H1 (cell line): ENCODE results near the gene DDR2. TPM values are rescaled to one million over a fixed set of nuclear protein-coding genes. Genes with fewer than 3 reads are reported as not detected.

ENCODE experiments used
- BCL11A ChIP-seq, 2 experiments: IDR thresholded peaks; one replicate each; pipeline ENCODE4 v1.6.1; 2011; ENCODE audit warnings: low read depth in 2 of 2, low read length in 2 of 2, mild to moderate bottlenecking in 2 of 2
- CTBP2 ChIP-seq: IDR thresholded peaks from 2 replicates; pipeline ENCODE4 v1.7.0; 2011; ENCODE audit warnings: borderline replicate concordance, mild to moderate bottlenecking, moderate library complexity, mixed read lengths, low read length; ENCODE audit not compliant: insufficient read depth, insufficient read length
- EZH2 ChIP-seq: fragments of 200-600 bp; sonication (generic); IDR thresholded peaks from 2 replicates; pipeline ENCODE4 v1.7.1; 2012; ENCODE audit warnings: low read depth, mild to moderate bottlenecking, moderate library complexity, low read length, inconsistent platforms; ENCODE audit not compliant: severe bottlenecking
- RFX5 ChIP-seq: IDR thresholded peaks from 2 replicates; pipeline ENCODE4 v1.6.1; 2011; ENCODE audit warnings: low read depth, low read length, improper control_type of control experiment, borderline replicate concordance
- polyA plus RNA-seq, 7 experiments: library from polyadenylated mRNA; depleted of rRNA in 3 of 7; stranded (reverse) in 5 of 7; unstranded in 2 of 7; fragments of >200 nt in 5 of 7; fragments of 200-250 nt in 2 of 7; gene quantifications; 1 replicate in 5 of 7; 2 replicates in 1 of 7; 4 replicates in 1 of 7; pipeline versions ENCODE4 v1.2.1 to v1.2.3, GENCODE V29; 2011 to 2013; ENCODE audit warnings: missing spikeins in 2 of 7, mixed read lengths in 2 of 7
- total RNA-seq: library from RNA; stranded (reverse); fragmentation: NEBNext Ultra II Directional; extraction: Animal tissue kit (Norgen Biotek cat#: 25700); gene quantifications from 2 replicates; pipeline ENCODE4 v1.2.1, GENCODE V29; 2021

DDR2 gene
- total and polyA plus RNA-seq, 2 of the 8 experiments (the other 6 are each of a cell fraction or from before 2014, with no cell fraction given) = 1.00 to 2.1 TPM

GRCh38 chr1:162660574-162660973 is 28.3 kb downstream of the DDR2 start (continued):
- TF ChIP-seq EZH2 = no peak
- no peak for TF ChIP-seq RFX5
- no peak for TF ChIP-seq BCL11A (IDR thresholded peaks at IDR 0.05; ENCODE audit: low read depth in 2 of 2, low read length in 2 of 2)
- TF ChIP-seq CTBP2 = no peak
